Motor neuron (in vitro differentiated cells): ENCODE results near the gene EPHX1. TPM values are rescaled to one million over a fixed set of nuclear protein-coding genes. Genes with fewer than 3 reads are reported as not detected.
"Not testable (repeated sequence)": the region's sequence is repeated elsewhere in the genome, so short reads cannot be mapped to it uniquely, and the experiment has no call there.

Experiments
- ATAC-seq, 8 experiments: fragments of 200-7000 bp; cut with Tn5 transposase; replicated peaks in 6 of 8; 2 replicates each; pipeline ENCODE4 v1.8.0; 2021; ENCODE audit warnings: mild to moderate bottlenecking in 8 of 8, moderate library complexity in 8 of 8
- H3K27ac ChIP-seq, 2 donors: fragments of 250-450 bp; sonication (Bioruptor Pico); 2 replicates each; pipeline ENCODE4 v1.9.0; 2021; ENCODE audit warnings: antibody characterized with exemption in 2 of 2, mild to moderate bottlenecking in 2 of 2, moderate library complexity in 1 of 2
- H3K4me1 ChIP-seq, 2 donors: fragments of 250-450 bp; sonication (Bioruptor Pico); replicated peaks in 1 of 2; 2 replicates each; pipeline ENCODE4 v1.6.1; 2021; ENCODE audit warnings: antibody characterized with exemption in 2 of 2, mild to moderate bottlenecking in 2 of 2, moderate library complexity in 1 of 2
- H3K4me3 ChIP-seq, 5 donors: fragments of 250-450 bp; sonication (Bioruptor Pico); 2 replicates each; pipeline ENCODE4 v1.9.0; 2021; ENCODE audit warnings: antibody characterized with exemption in 5 of 5, mild to moderate bottlenecking in 5 of 5, moderate library complexity in 4 of 5
- WGBS, 10 experiments: fragments of 450-650 bp; shearing (Covaris generic); methylation state at CpG; one replicate each; pipeline ENCODE4 v1.0.0; 2022; 5-methylcytosine and 5-hydroxymethylcytosine counted together
- in situ Hi-C, 9 experiments: fragments of 400-800 bp; cut with MboI; loops; one replicate each; pipeline ENCODE4 v1.15.0; 2021; ENCODE audit warnings: low sequenced_read_pairs in 9 of 9, low pct_unique_long_range_greater_than_20kb in 2 of 9; ENCODE audit not compliant: unreplicated experiment in 9 of 9
- total RNA-seq, 8 experiments: library from RNA; unstranded; fragments of 300-600 nt; gene quantifications; 2 replicates each; pipeline versions ENCODE4 v1.2.3 to v1.2.4, GENCODE V29; 2022

The EPHX1 gene
- total RNA-seq, 8 experiments from 2014 or later: 8.1 to 56.2 (median 12.2) TPM

DNA sequence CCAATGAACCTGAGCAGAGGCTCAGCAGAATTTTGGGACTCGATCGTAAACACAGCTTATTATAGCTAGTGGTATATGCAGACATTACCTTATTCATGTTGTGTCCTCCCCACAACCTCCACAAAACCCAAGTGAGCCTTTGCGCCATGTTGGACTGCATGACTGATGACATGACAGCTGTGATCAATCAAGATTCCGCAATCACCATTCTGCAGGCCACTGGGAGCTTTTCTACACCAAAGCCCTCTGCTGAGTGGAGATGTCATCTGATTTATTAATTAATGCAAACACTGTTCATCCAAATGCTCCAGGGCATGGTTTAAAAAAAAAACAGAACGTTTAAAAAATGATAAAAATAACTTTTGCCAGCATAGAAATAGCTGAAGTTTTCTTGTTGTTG lies 40.2 kb upstream of the EPHX1 start:
- no peak overlapping the region for H3K27ac ChIP-seq
- in situ Hi-C loops: loop anchor here in 8 of 9 experiments (5.0 to 25.0 kb wide), 4 partner anchors 93 to 295 kb away; no protein-coding TSS in a partner anchor
- peaks cover 9 to 15% of the 10 kb centered on the region in 2 donors for H3K4me1 ChIP-seq
- ATAC-seq: no peak
- 67 to 100% (median 92%) methylated on average over 2 to 5 of the region's 5 CpGs; no CpG with 5 or more reads in 3 of the 10 experiments for WGBS, 10 experiments
- H3K4me3 ChIP-seq: no peak overlapping the region

DNA sequence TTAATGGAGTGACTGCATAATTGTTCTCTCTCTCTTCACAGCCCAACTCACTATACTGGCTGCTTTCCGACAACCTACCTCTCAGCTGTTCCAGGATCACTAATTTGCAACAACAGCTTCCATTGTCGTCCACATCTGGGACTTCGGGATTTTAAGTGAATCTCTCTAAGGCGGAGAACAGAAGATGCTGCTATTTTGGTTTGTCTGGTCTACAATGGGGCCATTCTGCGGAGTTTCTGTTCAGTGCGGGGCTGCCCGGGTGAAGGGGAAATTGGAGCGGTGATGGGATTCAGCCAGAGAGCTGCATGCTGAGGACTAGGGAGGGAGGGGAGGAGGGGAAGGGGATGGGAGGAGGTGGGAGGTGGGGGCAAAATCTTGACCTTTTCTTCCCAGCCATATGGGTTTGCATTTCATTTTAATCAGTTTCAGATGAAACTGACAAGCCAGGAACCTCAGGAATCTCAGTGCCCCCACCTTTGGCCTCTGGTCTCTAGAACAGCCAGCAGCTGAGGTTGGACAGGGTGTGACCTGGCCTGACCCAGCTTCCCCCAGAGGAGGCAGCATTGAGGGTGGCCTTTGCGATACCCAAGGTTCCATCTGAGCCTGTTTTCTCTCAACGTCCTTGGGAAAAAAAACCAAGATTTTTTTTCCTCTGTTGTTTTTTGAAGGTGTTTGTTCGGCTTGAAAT lies 39.2 kb upstream of the EPHX1 start:
- in situ Hi-C loops: loop anchor here in 7 of 9 experiments (5.0 to 25.0 kb wide), 4 partner anchors 92 to 296 kb away; no protein-coding TSS in a partner anchor

DNA sequence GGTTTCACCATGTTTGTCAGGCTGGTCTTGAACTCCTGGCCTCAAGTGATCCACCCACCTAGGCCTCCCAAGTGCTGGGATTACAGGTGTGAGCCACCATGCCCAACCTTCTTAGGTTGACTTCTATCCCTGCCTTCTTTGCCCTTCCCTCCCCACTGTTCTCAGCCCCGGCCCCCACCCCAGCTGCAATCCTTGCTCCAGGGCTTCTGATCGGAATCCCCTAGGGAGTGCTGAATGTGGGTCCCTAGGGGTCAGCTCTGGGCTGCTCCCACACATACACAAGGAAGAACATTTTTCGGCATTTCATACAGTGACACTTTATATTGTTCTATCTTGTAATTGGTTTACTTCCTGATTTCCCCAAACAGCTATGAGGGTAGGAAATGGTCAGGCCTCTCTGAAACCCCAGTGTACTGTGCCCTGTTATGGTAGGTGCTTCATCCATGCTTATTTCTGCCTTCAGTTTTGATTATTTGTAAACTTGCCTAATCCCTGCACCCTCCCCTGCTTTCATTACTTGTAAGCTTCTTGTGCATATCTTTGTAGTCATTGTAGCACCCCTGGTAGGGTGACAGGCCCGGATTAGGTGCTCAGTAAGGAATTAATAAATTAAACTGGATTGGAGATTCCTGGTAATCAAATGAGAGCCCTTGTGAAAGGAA lies 38.1 kb upstream of the EPHX1 start:
- peak in 6 of 8 experiments; percentile 11 to 42 (median 29) for ATAC-seq
- H3K4me1 ChIP-seq: peaks cover 12 to 17% of the 10 kb centered on the region in 2 donors
- no peak overlapping the region for H3K4me3 ChIP-seq
- in situ Hi-C loops: loop anchor here in 7 of 9 experiments (5.0 to 25.0 kb wide), 4 partner anchors 91 to 297 kb away; no protein-coding TSS in a partner anchor
- no peak overlapping the region for H3K27ac ChIP-seq
- WGBS, 10 experiments: 50 to 100% (median 97%) methylated on average over 1 to 4 of the region's 4 CpGs; no CpG with 5 or more reads in 1 of the 10 experiments

More for the DNA sequence above, 39.2 kb upstream of the EPHX1 start:
- H3K4me3 ChIP-seq: no peak overlapping the region
- H3K27ac ChIP-seq: no peak overlapping the region
- 24 to 100% (median 55%) methylated on average over 1 to 7 of the region's 11 CpGs; no CpG with 5 or more reads in 2 of the 10 experiments for WGBS, 10 experiments
- ATAC-seq: no peak
- peaks cover 9 to 15% of the 10 kb centered on the region in 2 donors for H3K4me1 ChIP-seq

DNA sequence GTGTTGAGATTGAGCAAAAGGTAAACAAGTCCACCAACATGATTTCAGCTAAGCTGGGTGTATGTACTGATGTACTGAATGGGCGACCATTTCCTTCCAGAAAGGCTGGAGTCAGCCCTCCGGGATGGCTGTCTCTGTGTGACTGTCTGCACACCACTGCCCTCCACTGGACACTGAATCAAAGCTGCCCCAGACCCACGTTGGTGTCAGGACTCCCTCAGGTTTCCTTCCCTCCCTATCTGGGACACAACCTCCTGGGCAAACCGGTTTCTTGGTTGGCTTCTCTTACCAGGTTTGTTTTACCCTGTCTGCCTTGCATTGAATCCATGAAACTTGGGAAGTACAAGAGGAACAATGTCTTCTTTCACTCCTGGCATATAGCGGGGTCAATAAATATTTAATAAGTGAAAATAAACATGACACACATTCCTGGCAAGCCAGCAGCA lies 37.6 kb upstream of the EPHX1 start:
- WGBS, 10 experiments: 20 to 100% (median 30%) methylated on average over 1 to 5 of the region's 5 CpGs; no CpG with 5 or more reads in 1 of the 10 experiments
- Histone ChIP-seq H3K4me3 (no peak overlapping the region), H3K27ac (no peak overlapping the region), H3K4me1 (peaks cover 14 to 20% of the 10 kb centered on the region in 2 donors)
- peak; percentile 91 to 96 (median 94) for ATAC-seq
- in situ Hi-C loops: loop anchor here in 7 of 9 experiments (5.0 to 25.0 kb wide), 4 partner anchors 90 to 298 kb away; no protein-coding TSS in a partner anchor

DNA sequence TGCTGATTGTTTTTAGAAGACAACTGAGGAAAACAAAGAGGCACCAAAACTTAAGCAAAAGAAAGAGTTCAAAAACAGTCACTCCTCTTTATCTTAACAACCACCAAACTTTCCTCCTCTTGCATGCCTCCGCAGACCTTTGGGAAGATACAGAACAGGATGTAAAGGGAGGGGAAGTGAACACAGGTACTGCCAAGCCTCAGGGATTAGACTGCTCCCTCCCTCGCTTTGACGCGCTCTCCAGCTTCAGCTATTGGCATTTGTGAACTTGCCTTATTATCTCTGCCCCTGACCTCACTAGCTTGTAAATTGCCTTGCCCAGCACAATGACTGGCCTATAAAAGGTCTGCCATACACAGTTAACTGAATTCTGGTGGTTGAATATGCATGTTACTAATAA lies 37.1 kb upstream of the EPHX1 start:
- no peak overlapping the region for H3K4me3 ChIP-seq
- ATAC-seq: no peak
- 62 to 100% (median 81%) methylated on average over 2 to 4 of the region's 4 CpGs; no CpG with 5 or more reads in 2 of the 10 experiments for WGBS, 10 experiments
- peaks cover 14 to 20% of the 10 kb centered on the region in 2 donors for H3K4me1 ChIP-seq
- in situ Hi-C loops: loop anchor here in 7 of 9 experiments (5.0 to 25.0 kb wide), 4 partner anchors 89 to 298 kb away; no protein-coding TSS in a partner anchor
- no peak overlapping the region for H3K27ac ChIP-seq

DNA sequence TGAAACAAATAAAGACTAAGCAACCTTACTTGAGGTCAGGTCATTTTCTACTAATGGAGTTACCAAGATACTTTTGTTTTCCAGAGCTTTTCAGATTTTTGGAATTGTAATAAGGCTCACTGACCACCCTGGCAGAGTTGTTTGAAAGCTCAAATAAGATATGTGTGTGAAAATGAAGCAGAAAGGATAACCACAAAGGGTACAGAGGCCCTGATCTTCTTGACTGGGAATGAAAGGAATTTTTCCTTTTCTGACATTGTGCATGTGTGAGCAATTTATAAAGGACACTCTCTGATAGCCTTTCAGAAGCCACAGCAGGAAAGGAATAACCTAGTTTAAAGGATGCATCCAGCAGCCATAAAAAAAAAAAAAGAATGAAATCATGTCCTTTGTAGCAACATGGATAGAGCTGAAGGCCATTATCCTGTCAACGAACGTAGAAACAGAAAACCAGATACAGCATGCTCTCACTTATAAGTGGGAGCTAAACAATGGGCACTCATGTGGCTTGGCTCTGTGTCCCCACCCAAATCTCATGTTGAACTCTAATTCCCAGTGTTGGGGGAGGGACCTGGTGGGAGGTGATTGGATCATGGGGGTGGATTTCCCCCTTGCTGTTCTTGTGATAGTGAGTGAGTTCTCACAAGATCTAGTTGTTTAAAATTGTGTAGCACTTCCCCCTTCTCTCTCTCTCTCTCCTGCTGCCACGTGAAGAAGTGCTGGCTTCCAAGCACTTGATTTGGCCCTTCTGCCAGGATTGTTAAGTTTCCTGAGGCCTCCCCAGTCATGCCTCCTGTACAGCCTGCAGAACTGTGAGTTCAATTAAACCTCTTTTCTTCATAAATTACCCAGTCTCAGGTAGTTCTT lies 35.4 kb upstream of the EPHX1 start:
- H3K27ac ChIP-seq: no peak overlapping the region
- in situ Hi-C loops: loop anchor here in 7 of 9 experiments (5.0 to 25.0 kb wide), 4 partner anchors 88 to 300 kb away; no protein-coding TSS in a partner anchor
- WGBS, 10 experiments: 19 to 81% (median 43%) methylated on average over 2 to 3 of the region's 3 CpGs; no CpG with 5 or more reads in 4 of the 10 experiments

DNA sequence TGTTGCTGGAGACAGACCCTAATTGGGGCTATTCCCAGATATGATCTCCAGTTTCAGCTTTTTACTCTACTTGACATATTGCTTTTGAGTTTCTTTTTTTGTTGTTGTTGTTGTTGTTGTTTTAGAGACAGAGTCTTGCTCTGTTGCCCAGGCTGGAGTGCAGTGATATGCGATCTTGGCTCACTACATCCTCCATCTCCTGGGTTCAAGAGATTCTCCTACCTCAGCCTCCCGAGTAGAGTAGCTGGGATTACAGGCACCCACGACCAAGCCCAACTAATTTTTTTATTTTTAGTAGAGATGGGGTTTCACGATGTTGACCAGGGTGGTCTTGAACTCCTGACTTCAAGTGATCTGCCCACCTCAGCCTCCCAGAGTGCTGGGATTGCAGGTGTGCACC lies 33.6 kb upstream of the EPHX1 start:
- no peak for ATAC-seq
- WGBS, 10 experiments: 69 to 100% (median 92%) methylated on average over 1 to 4 of the region's 4 CpGs; no CpG with 5 or more reads in 1 of the 10 experiments
- H3K4me1 ChIP-seq: peaks cover 26 to 29% of the 10 kb centered on the region in 2 donors
- H3K27ac ChIP-seq: no peak overlapping the region
- peak overlapping the region in 1 of 5 donors; percentile 80 for H3K4me3 ChIP-seq
- in situ Hi-C loops: loop anchor here in 3 of 9 experiments (10.0 kb wide), 1 partner anchor 301 kb away; no protein-coding TSS in a partner anchor

More for the DNA sequence above, 35.4 kb upstream of the EPHX1 start:
- Histone ChIP-seq H3K4me1 (peaks cover 23 to 27% of the 10 kb centered on the region in 2 donors), H3K4me3 (no peak overlapping the region)
- ATAC-seq: no peak

DNA sequence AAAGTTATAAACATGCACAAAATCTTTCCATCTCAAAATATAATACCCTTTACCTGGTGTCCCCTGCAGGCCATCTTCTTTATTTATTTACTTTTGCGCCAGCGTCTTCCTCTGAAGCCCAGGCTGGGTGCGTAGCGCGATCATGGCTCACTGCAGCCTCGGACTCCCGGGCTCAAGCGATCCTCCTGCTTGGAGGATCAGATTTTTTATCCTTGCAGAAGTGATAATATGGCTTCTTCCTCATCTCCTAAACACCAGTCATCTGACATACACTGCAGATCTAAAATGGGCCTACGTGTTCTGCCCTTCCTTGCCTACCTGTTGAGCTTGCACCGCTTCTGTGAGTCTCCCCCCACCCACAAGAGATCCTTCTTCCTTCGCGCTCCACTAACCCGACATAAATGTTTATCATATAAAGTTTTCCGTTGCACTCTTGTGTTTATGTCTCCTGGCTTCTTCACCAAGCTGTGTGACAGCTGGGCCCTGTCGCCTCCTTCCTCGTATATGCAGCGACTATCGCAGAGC lies 32.8 kb upstream of the EPHX1 start:
- Histone ChIP-seq H3K4me3 (peak overlapping the region; percentile 57 to 96 (median 89)), H3K27ac (peak overlapping the region; percentile 41 to 100), H3K4me1 (peaks cover 23 to 26% of the 10 kb centered on the region in 2 donors)
- WGBS, 10 experiments: 4 to 79% (median 37%) methylated on average over 7 to 18 of the region's 18 CpGs; no CpG with 5 or more reads in 1 of the 10 experiments
- peak; percentile 1 to 43 (median 18) for ATAC-seq
- in situ Hi-C loops: loop anchor here in 3 of 9 experiments (10.0 kb wide), 1 partner anchor 302 kb away; no protein-coding TSS in a partner anchor

DNA sequence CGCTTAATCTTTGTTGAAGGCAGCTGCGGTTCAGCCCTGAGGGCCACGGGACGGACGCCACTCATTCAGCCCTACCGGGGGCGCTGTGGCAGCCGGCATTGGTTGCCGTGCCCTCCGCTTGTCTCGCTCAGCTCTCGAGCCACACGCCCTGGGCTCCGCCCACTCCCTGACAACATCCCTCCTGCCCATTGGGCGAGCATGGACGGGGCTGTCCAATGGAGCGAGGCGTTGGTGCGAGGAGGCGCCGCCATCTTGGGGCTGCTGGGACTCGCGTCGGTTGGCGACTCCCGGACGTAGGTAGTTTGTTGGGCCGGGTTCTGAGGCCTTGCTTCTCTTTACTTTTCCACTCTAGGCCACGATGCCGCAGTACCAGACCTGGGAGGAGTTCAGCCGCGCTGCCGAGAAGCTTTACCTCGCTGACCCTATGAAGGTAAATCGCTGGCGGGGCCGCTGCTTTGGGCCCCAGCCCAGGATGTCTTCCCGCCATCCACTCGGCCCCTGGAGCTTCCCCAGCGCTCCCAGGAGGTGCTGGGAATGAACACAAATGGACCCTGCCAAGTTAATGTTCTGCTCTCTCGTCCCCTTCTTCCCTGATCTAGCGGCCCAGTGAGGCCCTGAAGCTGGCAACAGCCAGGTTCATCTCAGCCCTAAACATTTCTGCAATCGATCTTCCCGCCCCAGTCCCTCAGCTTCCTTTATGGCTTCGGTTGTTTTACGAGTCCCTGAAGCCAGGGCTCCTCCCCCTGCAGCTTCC lies 32.2 kb upstream of the EPHX1 start, which contains the start of gene SRP9:
SRP9 (plus strand) TSS at position 244 of the 754 bp plus-strand sequence; CDS start at position 359, 115 bp downstream.
- peak; percentile 97 to 100 (median 99) for ATAC-seq
- Histone ChIP-seq H3K27ac (peak within 1 kb of the TSS; percentile 97 to 100), H3K4me3 (peak within 1 kb of the TSS; percentile 57 to 96 (median 89)), H3K4me1 (peaks cover 19 to 25% of the 10 kb centered on the region in 2 donors)
- in situ Hi-C loops: loop anchor here in 3 of 9 experiments (10.0 kb wide), 1 partner anchor 303 kb away; no protein-coding TSS in a partner anchor
- 0 to 3% (median 0%) methylated on average over 1 to 10 of the region's 46 CpGs; no CpG with 5 or more reads in 2 of the 10 experiments for WGBS, 10 experiments

DNA sequence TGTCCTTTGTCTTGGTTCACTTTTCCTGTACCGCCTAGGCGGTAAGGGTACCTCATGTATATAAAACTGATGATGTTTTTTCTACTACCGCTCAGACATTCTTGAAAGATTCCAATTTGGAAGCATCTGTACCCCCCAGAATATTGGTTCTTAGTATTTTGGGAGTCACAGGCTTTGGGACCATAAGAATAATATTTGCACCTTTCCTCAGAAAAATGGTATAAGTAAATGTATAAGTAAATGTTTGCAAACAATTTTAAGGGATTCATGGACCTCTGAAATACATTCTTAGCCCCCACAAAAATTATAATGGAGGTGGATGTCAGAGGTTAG lies 31.6 kb upstream of the EPHX1 start:
- Histone ChIP-seq H3K27ac (peak overlapping the region; percentile 97 to 100), H3K4me1 (peaks cover 19 to 28% of the 10 kb centered on the region in 2 donors), H3K4me3 (peak overlapping the region; percentile 57 to 96 (median 89))
- in situ Hi-C loops: loop anchor here in 3 of 9 experiments (10.0 kb wide), 1 partner anchor 304 kb away; no protein-coding TSS in a partner anchor
- 0 to 7% (median 0%) methylated on average over 1 to 3 of the region's 3 CpGs; no CpG with 5 or more reads in 1 of the 10 experiments for WGBS, 10 experiments
- no peak for ATAC-seq

DNA sequence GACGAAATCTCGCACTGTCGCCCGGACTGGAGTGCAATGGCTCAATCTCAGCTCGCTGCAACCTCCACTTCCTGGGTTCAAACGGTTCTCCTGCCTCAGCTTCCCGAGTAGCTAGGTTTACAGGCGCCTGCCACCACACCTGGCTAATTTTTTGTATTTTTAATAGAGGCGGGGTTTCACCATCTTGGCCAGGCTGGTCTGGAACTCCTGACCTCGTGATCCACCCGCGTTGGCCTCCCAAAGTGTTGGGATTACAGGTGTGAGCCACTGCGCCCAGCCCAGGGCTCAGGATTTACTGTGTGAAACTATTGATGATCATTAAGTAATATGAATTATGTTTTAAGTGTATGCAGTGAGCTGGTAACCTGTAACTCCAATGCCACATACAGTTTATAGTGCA lies 30.8 kb upstream of the EPHX1 start:
- in situ Hi-C loops: loop anchor here in 3 of 9 experiments (10.0 kb wide), 1 partner anchor 304 kb away; no protein-coding TSS in a partner anchor
- H3K27ac ChIP-seq, ATAC-seq: not testable (repeated sequence)
- WGBS, 10 experiments: 43 to 100% (median 63%) methylated on average over 1 to 13 of the region's 13 CpGs; no CpG with 5 or more reads in 1 of the 10 experiments
- H3K4me3 ChIP-seq: peak overlapping the region; percentile 57 to 96 (median 89)
- H3K4me1 ChIP-seq: peaks cover 19 to 34% of the 10 kb centered on the region in 2 donors
